SK-N-SH (cell line): ENCODE results near the gene FRK. TPM values are rescaled to one million over a fixed set of nuclear protein-coding genes. Genes with fewer than 3 reads are reported as not detected.
A peak's percentile ranks its signal among the peaks of the same experiment; 100 is the strongest.

Experiments used
- CTCF ChIA-PET: fragments of 300-600, 350-600 bp; formaldehyde crosslinking; extraction: SDS; loops from one replicate; lab custom pipeline; 2021; lab: Yijun Ruan, JAX
- POLR2A ChIA-PET: fragments of 350-600 bp; sonication (Branson Sonifier 250); formaldehyde crosslinking; extraction: SDS; loops from one replicate; lab custom pipeline; 2020; ENCODE audit warnings: antibody characterized with exemption, inconsistent platforms; lab: Yijun Ruan, JAX
- DNase-seq: peaks from one replicate; pipeline ENCODE4 v3.0.0; 2012
- H2AFZ ChIP-seq: fragments of 200-600 bp; sonication (generic); 2 replicates; pipeline ENCODE4 v1.8.1; 2016; ENCODE audit warnings: antibody characterized with exemption, mild to moderate bottlenecking, low read depth
- H3F3A ChIP-seq: fragments of 200-600 bp; sonication (generic); replicated peaks from 2 replicates; pipeline ENCODE3; 2016; ENCODE audit warnings: antibody characterized with exemption, mild to moderate bottlenecking; ENCODE audit not compliant: insufficient read depth
- H3K27ac ChIP-seq, 2 experiments: fragments of 200-500 bp in 1 of 2; fragments of 200-600 bp in 1 of 2; sonication (Bioruptor generic) in 1 of 2; sonication (generic), shearing (Covaris generic) in 1 of 2; 2 replicates each; pipeline versions ENCODE4 v1.5.1 to v1.6.1; 2014 to 2016; ENCODE audit warnings: low read depth in 2 of 2, inconsistent platforms in 1 of 2, low read length in 1 of 2, mild to moderate bottlenecking in 1 of 2, mixed read lengths in 1 of 2
- H3K27me3 ChIP-seq: fragments of 200-600 bp; sonication (generic), shearing (Covaris generic); 2 replicates; pipeline ENCODE4 v1.6.1; 2016; ENCODE audit warnings: mixed run types; ENCODE audit not compliant: insufficient read depth
- H3K36me3 ChIP-seq, 2 experiments: fragments of 200-500 bp in 1 of 2; fragments of 200-600 bp in 1 of 2; sonication (Bioruptor generic) in 1 of 2; sonication (generic) in 1 of 2; replicated peaks in 1 of 2; 2 replicates each; pipeline versions ENCODE3 to v1.5.1; 2014 to 2016; ENCODE audit warnings: low read length in 1 of 2, mild to moderate bottlenecking in 1 of 2; ENCODE audit not compliant: insufficient read depth in 2 of 2, control insufficient read depth in 1 of 2
- H3K4me1 ChIP-seq, 2 experiments: fragments of 200-500 bp in 1 of 2; fragments of 200-600 bp in 1 of 2; sonication (Bioruptor generic) in 1 of 2; sonication (generic), shearing (Covaris generic) in 1 of 2; 2 replicates each; pipeline versions ENCODE4 v1.5.1 to v1.6.1; 2014 to 2016; ENCODE audit warnings: low read depth in 1 of 2, low read length in 1 of 2, mixed run types in 1 of 2; ENCODE audit not compliant: insufficient read depth in 2 of 2, control insufficient read depth in 1 of 2
- H3K4me2 ChIP-seq: fragments of 200-600 bp; sonication (generic), shearing (Covaris generic); 2 replicates; pipeline ENCODE4 v1.6.1; 2017; ENCODE audit warnings: mixed run types
- H3K4me3 ChIP-seq, 2 experiments: fragments of 200-500 bp in 1 of 2; fragments of 200-600 bp in 1 of 2; sonication (Bioruptor generic) in 1 of 2; sonication (generic), shearing (Covaris generic) in 1 of 2; 2 replicates each; pipeline versions ENCODE4 v1.5.1 to v1.8.1; 2014 to 2016; ENCODE audit warnings: low read depth in 2 of 2, inconsistent platforms in 1 of 2, low read length in 1 of 2, mild to moderate bottlenecking in 1 of 2, mixed read lengths in 1 of 2, moderate library complexity in 1 of 2
- H3K79me2 ChIP-seq: fragments of 200-600 bp; sonication (generic); 2 replicates; pipeline ENCODE4 v1.8.1; 2017; ENCODE audit warnings: mild to moderate bottlenecking; ENCODE audit not compliant: insufficient read depth
- H3K9ac ChIP-seq: fragments of 200-600 bp; sonication (generic); 2 replicates; pipeline ENCODE4 v1.6.1; 2017; ENCODE audit warnings: mixed run types
- H3K9me2 ChIP-seq: fragments of 200-600 bp; sonication (generic); 2 replicates; pipeline ENCODE4 v1.6.1; 2017; ENCODE audit warnings: mixed run types
- H3K9me3 ChIP-seq: fragments of 200-600 bp; sonication (generic); 2 replicates; pipeline ENCODE4 v1.6.1; 2017; ENCODE audit warnings: mixed run types, mild to moderate bottlenecking, moderate library complexity
- H4K20me1 ChIP-seq: fragments of 200-600 bp; sonication (generic); 2 replicates; pipeline ENCODE4 v1.6.1; 2017; ENCODE audit warnings: mild to moderate bottlenecking, mixed run types; ENCODE audit not compliant: insufficient read depth
- ELF1 ChIP-seq: IDR thresholded peaks from 2 replicates; pipeline ENCODE4 v1.4.0; 2012
- EP300 ChIP-seq, 2 experiments: IDR thresholded peaks; 2 replicates each; pipeline versions ENCODE4 v1.4.0 to v1.6.1; 2012; ENCODE audit warnings: borderline replicate concordance in 1 of 2, low read depth in 1 of 2, low read length in 1 of 2
- GABPA ChIP-seq: IDR thresholded peaks from 2 replicates; pipeline ENCODE4 v1.4.0; 2012; ENCODE audit warnings: low read depth, mild to moderate bottlenecking
- GATA2 ChIP-seq: sonication (generic); formaldehyde crosslinking; IDR thresholded peaks from 2 replicates; pipeline ENCODE4 v1.5.0; 2020; ENCODE audit warnings: mild to moderate bottlenecking, missing genetic modification reagents
- MEF2A ChIP-seq: IDR thresholded peaks from 2 replicates; pipeline ENCODE4 v1.4.0; 2012; ENCODE audit warnings: low read depth, borderline replicate concordance
- RFX5 ChIP-seq: IDR thresholded peaks from 2 replicates; pipeline ENCODE4 v1.6.1; 2012; ENCODE audit warnings: mild to moderate bottlenecking, improper control_type of control experiment, low read length
- TAF1 ChIP-seq: IDR thresholded peaks from 2 replicates; pipeline ENCODE4 v1.6.1; 2012; ENCODE audit warnings: low read depth, mild to moderate bottlenecking, low read length, moderate library complexity, borderline replicate concordance
- YY1 ChIP-seq: IDR thresholded peaks from 2 replicates; pipeline ENCODE4 v1.4.0; 2012; ENCODE audit warnings: low read depth, mild to moderate bottlenecking
- WGBS: methylation state at CpG from one replicate; pipeline ENCODE4 v1.1.6; 2017; ENCODE audit warnings: low lambda C conversion rate; 5-methylcytosine and 5-hydroxymethylcytosine counted together
- polyA plus RNA-seq, 3 experiments: library from polyadenylated mRNA; depleted of rRNA; stranded (reverse); fragments of >200 nt; gene quantifications; 2 replicates each; pipeline ENCODE4 v1.2.3, GENCODE V29; 2012
- TF ChIP-seq, protein P1 (sequence below): IDR thresholded peaks from 2 replicates; pipeline ENCODE4 v1.4.0; 2012; ENCODE audit warnings: low read depth, borderline replicate concordance
- TF ChIP-seq, protein P2 (sequence below): fragments of 150-350 bp; IDR thresholded peaks from 2 replicates; pipeline ENCODE4 v1.6.1; 2016; ENCODE audit warnings: mild to moderate bottlenecking, low read depth, low read length
- TF ChIP-seq, protein P3 (sequence below): IDR thresholded peaks from 2 replicates; pipeline ENCODE4 v1.4.0; 2012; ENCODE audit warnings: low read depth

FRK gene
- polyA plus RNA-seq, 1 of the 3 experiments (the other 2 are of a cell fraction), result under 0.01 TPM

DNA sequence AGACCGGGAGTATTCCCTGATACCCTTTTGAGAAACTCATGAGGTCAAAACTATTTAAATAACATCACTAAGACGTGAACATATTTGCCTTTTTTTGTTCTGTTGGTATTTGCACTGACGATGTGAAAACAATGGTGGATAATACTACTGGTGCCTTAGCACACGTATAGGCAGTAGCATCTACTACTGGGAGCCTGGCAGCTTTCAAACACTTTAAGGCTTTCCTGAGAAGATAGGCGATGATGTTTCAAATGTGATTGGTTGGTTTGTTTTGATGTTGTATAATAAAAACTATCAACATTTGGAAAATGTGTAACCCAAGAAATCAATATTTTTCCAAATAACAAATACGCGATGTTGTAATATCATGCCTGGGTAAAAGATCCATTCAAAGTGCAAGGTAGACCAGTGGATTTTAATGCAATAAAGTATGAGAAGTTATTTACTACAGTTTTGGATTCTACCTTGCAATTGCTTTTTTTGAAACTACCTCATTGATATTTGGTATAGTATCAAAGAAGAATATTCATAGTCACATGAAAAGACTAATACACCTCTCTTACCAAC, 166.2 kb downstream of the FRK start (continued):
- TF ChIP-seq, protein P1, sequence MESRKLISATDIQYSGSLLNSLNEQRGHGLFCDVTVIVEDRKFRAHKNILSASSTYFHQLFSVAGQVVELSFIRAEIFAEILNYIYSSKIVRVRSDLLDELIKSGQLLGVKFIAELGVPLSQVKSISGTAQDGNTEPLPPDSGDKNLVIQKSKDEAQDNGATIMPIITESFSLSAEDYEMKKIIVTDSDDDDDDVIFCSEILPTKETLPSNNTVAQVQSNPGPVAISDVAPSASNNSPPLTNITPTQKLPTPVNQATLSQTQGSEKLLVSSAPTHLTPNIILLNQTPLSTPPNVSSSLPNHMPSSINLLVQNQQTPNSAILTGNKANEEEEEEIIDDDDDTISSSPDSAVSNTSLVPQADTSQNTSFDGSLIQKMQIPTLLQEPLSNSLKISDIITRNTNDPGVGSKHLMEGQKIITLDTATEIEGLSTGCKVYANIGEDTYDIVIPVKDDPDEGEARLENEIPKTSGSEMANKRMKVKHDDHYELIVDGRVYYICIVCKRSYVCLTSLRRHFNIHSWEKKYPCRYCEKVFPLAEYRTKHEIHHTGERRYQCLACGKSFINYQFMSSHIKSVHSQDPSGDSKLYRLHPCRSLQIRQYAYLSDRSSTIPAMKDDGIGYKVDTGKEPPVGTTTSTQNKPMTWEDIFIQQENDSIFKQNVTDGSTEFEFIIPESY, result no peak
- TF ChIP-seq, all 33 proteins: peak for 0

DNA sequence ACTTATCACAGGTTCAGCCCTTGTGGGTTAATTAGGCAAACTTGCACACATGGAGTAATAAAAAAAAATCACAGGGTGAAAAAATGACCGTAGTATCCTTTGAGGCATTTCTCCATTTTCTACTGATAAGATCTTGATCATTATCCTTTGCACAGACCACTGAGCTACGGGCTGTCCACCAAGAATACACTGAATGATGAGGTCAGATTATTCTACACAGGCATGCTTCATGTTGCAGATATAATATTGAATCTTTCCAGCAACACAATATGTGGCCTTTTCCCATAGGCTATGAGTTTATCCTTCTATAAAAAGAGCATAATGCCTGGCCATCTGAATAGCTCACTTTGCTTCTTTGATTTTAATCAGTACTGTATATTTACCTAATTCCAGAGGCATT, 168.9 kb downstream of the FRK start:
- ChIA-PET CTCF (no interaction called here), POLR2A (no interaction called here)
- Histone ChIP-seq H3K27me3 (no peaks in the 10 kb centered on the region), H3K4me1 (no peaks in the 10 kb centered on the region), H3K9me3 (no peaks in the 10 kb centered on the region), H4K20me1 (no peaks in the 10 kb centered on the region), H3K4me2 (no peak overlapping the region), H3K27ac (no peak overlapping the region), H3K9ac (no peak overlapping the region), H3K79me2 (no peaks in the 10 kb centered on the region), H3K4me3 (no peak overlapping the region), H2AFZ (no peak overlapping the region), H3K9me2 (no peaks in the 10 kb centered on the region)
- peak; percentile 24 for DNase-seq
- WGBS, result 22% methylated on average over 2 of the region's 2 CpGs
- TF ChIP-seq MEF2A (no peak), RFX5 (peak; percentile 97), ELF1 (no peak), EP300 (IDR thresholded peaks at IDR 0.05; ENCODE audit: borderline replicate concordance in 1 of 2, low read depth in 1 of 2, low read length in 1 of 2) (peak in 1 of 2 experiments; percentile 53; a peak in 1 of 4 replicates), GATA2 (CRISPR knock-in tag) (peak; percentile 72)
- TF ChIP-seq, protein P2, sequence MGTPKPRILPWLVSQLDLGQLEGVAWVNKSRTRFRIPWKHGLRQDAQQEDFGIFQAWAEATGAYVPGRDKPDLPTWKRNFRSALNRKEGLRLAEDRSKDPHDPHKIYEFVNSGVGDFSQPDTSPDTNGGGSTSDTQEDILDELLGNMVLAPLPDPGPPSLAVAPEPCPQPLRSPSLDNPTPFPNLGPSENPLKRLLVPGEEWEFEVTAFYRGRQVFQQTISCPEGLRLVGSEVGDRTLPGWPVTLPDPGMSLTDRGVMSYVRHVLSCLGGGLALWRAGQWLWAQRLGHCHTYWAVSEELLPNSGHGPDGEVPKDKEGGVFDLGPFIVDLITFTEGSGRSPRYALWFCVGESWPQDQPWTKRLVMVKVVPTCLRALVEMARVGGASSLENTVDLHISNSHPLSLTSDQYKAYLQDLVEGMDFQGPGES, result no peak
- TF ChIP-seq, protein P3, sequence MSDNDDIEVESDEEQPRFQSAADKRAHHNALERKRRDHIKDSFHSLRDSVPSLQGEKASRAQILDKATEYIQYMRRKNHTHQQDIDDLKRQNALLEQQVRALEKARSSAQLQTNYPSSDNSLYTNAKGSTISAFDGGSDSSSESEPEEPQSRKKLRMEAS, result no peak
- TF ChIP-seq, all 33 proteins: peak for 3
- no peaks in the 10 kb centered on the region for H3K36me3 ChIP-seq
- H3F3A ChIP-seq, result no peaks in the 10 kb centered on the region

DNA sequence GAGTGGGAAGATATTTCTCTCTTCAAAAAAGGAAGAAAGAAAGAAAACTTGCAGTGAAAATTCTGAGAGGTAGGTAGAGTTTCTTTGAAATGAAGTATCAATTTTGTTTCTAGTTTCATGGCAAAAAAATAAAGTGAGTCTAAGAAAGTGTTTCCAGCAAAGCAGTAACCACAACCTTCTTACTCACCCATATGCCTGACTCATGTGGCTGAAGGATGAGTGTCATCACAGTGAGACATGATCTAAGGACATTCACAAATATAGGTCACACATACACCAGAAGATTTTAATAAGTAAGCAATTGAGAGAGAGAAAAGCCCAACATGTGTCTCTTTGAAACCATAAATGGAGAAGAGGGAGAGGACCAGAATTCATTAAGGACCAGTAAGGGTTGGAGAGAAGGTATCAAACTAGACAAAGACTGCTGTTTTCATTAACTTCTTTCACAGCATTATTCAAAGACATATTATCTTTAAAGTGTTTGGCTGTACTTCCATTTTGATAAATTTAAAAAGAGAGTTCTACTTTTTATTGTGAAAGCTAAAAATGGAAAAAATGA, 169.5 kb downstream of the FRK start:
- H3K27ac ChIP-seq, result no peak overlapping the region
- H3K36me3 ChIP-seq, result no peaks in the 10 kb centered on the region
- H3K9me3 ChIP-seq, result no peaks in the 10 kb centered on the region
- no peaks in the 10 kb centered on the region for H4K20me1 ChIP-seq
- no peaks in the 10 kb centered on the region for H3K27me3 ChIP-seq
- H3K79me2 ChIP-seq, result no peaks in the 10 kb centered on the region
- H3K4me1 ChIP-seq, result no peaks in the 10 kb centered on the region
- no peaks in the 10 kb centered on the region for H3F3A ChIP-seq
- H3K9ac ChIP-seq, result no peak overlapping the region
- H2AFZ ChIP-seq, result no peak overlapping the region
- no peak overlapping the region for H3K4me3 ChIP-seq
- POLR2A ChIA-PET, result no interaction called here
- CTCF ChIA-PET, result no interaction called here
- DNase-seq, result no peak
- no peak overlapping the region for H3K4me2 ChIP-seq
- no peaks in the 10 kb centered on the region for H3K9me2 ChIP-seq
- TF ChIP-seq, protein P3, result no peak
- no peak for TF ChIP-seq GABPA
- no peak for TF ChIP-seq RFX5
- TF ChIP-seq TAF1, result no peak
- TF ChIP-seq YY1, result no peak
- TF ChIP-seq, all 33 proteins: peak for 0
